Hepatocyte (in vitro differentiated cells): ENCODE results near the gene TMA7B.

Experiments used
- CTCF ChIP-seq: fragments of 200-600 bp; sonication (generic); IDR thresholded peaks from 2 replicates; pipeline ENCODE4 v1.5.1; 2016; ENCODE audit warnings: antibody characterized with exemption, mild to moderate bottlenecking; ENCODE audit not compliant: poor library complexity
- EZH2 ChIP-seq: fragments of 200-600 bp; sonication (generic); IDR thresholded peaks from 2 replicates; pipeline ENCODE4 v1.6.1; 2016; ENCODE audit warnings: antibody characterized with exemption, mild to moderate bottlenecking, borderline replicate concordance
- EZH2phosphoT487 ChIP-seq: fragments of 200-600 bp; sonication (generic); IDR thresholded peaks from one replicate; pipeline ENCODE4 v1.6.1; 2018; ENCODE audit warnings: antibody characterized with exemption, mild to moderate bottlenecking, low read depth, moderate library complexity; ENCODE audit not compliant: unreplicated experiment, severe bottlenecking

- TF ChIP-seq EZH2phosphoT487: no peak
- no peak for TF ChIP-seq CTCF
- no peak for TF ChIP-seq EZH2
Measured at GRCh38 chr22:39913886-39914285, 46.3 kb upstream of the TMA7B start.
